Glomerular visceral epithelial cell (primary cell): ENCODE measurements around the gene ABHD11.
A peak's percentile ranks its signal among the peaks of the same experiment; 100 is the strongest.
"Not testable (repeated sequence)": the region's sequence is repeated elsewhere in the genome, so short reads cannot be mapped to it uniquely, and the experiment has no call there.

Source experiments
- DNase-seq: peaks from one replicate; pipeline ENCODE4 v3.0.0-alpha.2; 2016; ENCODE audit errors: extremely low spot score

ABHD11 gene

GRCh38 chr7:73742753-73743641, 4.4 kb upstream of the ABHD11 start:
- DNase-seq, result peak; percentile 90

GRCh38 chr7:73742338-73742752, 3.7 kb upstream of the ABHD11 start:
- DNase-seq, result no peak

- no peak for DNase-seq
Observed at GRCh38 chr7:73741600-73741999, 3.0 kb upstream of the ABHD11 start.

GRCh38 chr7:73740771-73741170, 2.2 kb upstream of the ABHD11 start:
- DNase-seq, result no peak

GRCh38 chr7:73740212-73740611, 1.6 kb upstream of the ABHD11 start:
- DNase-seq, result no peak

GRCh38 chr7:73739387-73739767, 775 bp upstream of the ABHD11 start:
- no peak for DNase-seq

GRCh38 chr7:73738220-73738611, 386 bp downstream of the ABHD11 start:
- peak; percentile 57 for DNase-seq

GRCh38 chr7:73737491-73738219, 947 bp downstream of the ABHD11 start:
- no peak for DNase-seq

GRCh38 chr7:73736885-73737284, 1.7 kb downstream of the ABHD11 start:
- DNase-seq, result no peak

- DNase-seq, result no peak
Observed at GRCh38 chr7:73735528-73735905, 3.1 kb downstream of the ABHD11 start.

GRCh38 chr7:73734619-73735527, 3.7 kb downstream of the ABHD11 start:
- peak; percentile 91 for DNase-seq

- no peak for DNase-seq
Observed at GRCh38 chr7:73732397-73732796, 6.2 kb downstream of the ABHD11 start.

GRCh38 chr7:73730485-73730884, 8.1 kb downstream of the ABHD11 start:
- no peak for DNase-seq

GRCh38 chr7:73728551-73728950, 10.1 kb downstream of the ABHD11 start:
- no peak for DNase-seq

- DNase-seq, result no peak
Observed at GRCh38 chr7:73727952-73728351, 10.7 kb downstream of the ABHD11 start.

GRCh38 chr7:73726083-73726466, 12.5 kb downstream of the ABHD11 start:
- no peak for DNase-seq

- DNase-seq, result no peak
Observed at GRCh38 chr7:73723813-73724212, 14.8 kb downstream of the ABHD11 start.

- no peak for DNase-seq
Observed at GRCh38 chr7:73722785-73723184, 15.8 kb downstream of the ABHD11 start.

GRCh38 chr7:73722182-73722581, 16.4 kb downstream of the ABHD11 start:
- not testable (repeated sequence) for DNase-seq

- peak; percentile 37 for DNase-seq
Observed at GRCh38 chr7:73721377-73721817, 17.2 kb downstream of the ABHD11 start.

GRCh38 chr7:73720443-73720842, 18.2 kb downstream of the ABHD11 start:
- not testable (repeated sequence) for DNase-seq

- DNase-seq, result no peak
Observed at GRCh38 chr7:73719806-73720169, 18.8 kb downstream of the ABHD11 start.
